ENCODE results near the gene TXNL4A. TPM values are rescaled to one million over a fixed set of nuclear protein-coding genes. Genes with fewer than 3 reads are reported as not detected.

The TXNL4A gene
- total RNA-seq, 2 experiments from 2014 or later: 55.0 to 55.7 TPM

DNA sequence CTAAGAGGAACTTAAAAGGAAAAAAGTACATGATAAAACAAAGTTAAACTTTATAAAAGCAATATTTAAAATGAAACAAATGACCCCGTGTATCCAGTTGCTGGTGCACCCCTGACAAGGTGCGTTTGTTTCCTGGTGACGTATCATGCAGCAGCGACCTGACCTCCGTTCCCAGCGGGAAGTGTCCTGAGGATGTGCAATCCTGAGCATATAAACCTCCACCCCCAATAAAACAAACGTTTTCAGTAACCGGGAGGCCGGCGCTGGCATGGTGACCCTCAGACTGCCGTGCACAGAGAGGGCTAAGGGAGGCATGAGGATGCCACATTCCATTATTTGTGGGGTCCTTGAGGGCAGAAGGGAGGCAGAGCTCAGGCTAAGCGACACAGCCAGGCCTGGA is 51.7 kb downstream of the TXNL4A start:
- H3K4me1 ChIP-seq (ENCODE audit: insufficient read depth, low read length): no peaks in the 10 kb centered on the region
- DNase-seq: no peak
- POLR2A ChIA-PET: no interaction called here
- Mint-ChIP-seq H3K9me3 (peaks cover 12% of the 10 kb centered on the region), H3K27ac (no peak overlapping the region), H3K36me3 (ENCODE audit: low read depth) (peaks cover 96% of the 10 kb centered on the region), H3K4me3 (no peak overlapping the region), H3K4me1 (ENCODE audit: low read depth) (peaks cover 13% of the 10 kb centered on the region), H3K27me3 (no peaks in the 10 kb centered on the region)
- H3K4me3 ChIP-seq (ENCODE audit: low read length): no peak overlapping the region
- CTCF ChIA-PET: no interaction called here
- H3K27ac ChIP-seq (ENCODE audit: low read depth in 1 of 2, low read length in 2 of 2): no peak overlapping the region
- ATAC-seq (ENCODE audit: poor library complexity): no peak
- H3K9me3 ChIP-seq (ENCODE audit: control insufficient read depth in 1 of 2, insufficient read depth in 1 of 2, low read length in 2 of 2): peaks cover 20 to 53% of the 10 kb centered on the region in 2 experiments
- intact Hi-C loops (cut with DNase I, micrococcal nuclease): no loop called here
- no peaks in the 10 kb centered on the region for H3K27me3 ChIP-seq (ENCODE audit: control insufficient read depth in 1 of 2, insufficient read depth in 2 of 2, low read length in 2 of 2)
- H3K36me3 ChIP-seq (ENCODE audit: insufficient read depth, low read length): peaks cover 38% of the 10 kb centered on the region
- TF ChIP-seq, protein P1, sequence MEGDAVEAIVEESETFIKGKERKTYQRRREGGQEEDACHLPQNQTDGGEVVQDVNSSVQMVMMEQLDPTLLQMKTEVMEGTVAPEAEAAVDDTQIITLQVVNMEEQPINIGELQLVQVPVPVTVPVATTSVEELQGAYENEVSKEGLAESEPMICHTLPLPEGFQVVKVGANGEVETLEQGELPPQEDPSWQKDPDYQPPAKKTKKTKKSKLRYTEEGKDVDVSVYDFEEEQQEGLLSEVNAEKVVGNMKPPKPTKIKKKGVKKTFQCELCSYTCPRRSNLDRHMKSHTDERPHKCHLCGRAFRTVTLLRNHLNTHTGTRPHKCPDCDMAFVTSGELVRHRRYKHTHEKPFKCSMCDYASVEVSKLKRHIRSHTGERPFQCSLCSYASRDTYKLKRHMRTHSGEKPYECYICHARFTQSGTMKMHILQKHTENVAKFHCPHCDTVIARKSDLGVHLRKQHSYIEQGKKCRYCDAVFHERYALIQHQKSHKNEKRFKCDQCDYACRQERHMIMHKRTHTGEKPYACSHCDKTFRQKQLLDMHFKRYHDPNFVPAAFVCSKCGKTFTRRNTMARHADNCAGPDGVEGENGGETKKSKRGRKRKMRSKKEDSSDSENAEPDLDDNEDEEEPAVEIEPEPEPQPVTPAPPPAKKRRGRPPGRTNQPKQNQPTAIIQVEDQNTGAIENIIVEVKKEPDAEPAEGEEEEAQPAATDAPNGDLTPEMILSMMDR (IDR thresholded peaks at IDR 0.05): no peak

DNA sequence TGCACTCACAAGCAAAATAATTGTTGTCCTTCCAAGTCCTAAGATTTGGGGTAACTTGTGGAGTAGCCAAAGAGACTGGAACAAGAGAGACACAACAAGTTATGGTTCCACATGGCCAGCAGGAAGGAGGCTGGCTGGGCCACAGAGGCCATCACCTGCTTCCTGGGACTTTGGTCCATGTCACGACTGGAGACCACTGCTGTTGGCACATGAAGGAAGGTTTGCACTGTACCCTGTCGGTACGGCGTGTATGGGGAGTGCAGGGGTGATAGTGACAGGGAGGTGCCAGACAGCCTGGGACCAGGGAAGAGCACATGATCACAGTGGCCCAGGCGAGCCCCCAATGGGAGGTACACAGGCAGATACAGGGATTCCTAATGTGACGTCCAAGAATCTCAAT is 52.4 kb downstream of the TXNL4A start:
- peaks cover 20 to 56% of the 10 kb centered on the region in 2 experiments for H3K9me3 ChIP-seq (ENCODE audit: control insufficient read depth in 1 of 2, insufficient read depth in 1 of 2, low read length in 2 of 2)
- peaks cover 18% of the 10 kb centered on the region for H3K9me3 Mint-ChIP-seq

DNA sequence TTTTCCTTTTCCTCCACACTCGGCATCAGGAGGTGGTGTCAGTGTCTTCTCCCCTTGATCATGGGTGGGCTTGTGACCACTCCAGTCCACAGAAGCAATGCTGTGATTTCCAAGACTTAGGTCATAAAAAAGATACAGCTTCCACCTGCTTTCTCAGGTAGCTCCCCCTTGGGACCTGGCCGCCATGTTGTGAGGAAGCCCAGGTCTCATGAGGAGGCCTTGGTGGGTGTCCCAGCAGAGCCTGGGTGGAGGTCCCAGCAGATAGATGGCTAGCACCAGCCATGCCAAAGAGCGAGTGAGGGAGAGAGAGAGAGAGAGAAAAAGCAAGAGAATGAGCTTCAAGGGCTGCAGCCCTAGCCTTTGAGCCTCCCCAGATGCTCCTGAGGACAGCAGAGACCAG is 52.9 kb downstream of the TXNL4A start:
- DNase-seq: no peak
- peaks cover 27% of the 10 kb centered on the region for H3K36me3 ChIP-seq (ENCODE audit: insufficient read depth, low read length)
- ChIA-PET POLR2A (no interaction called here), CTCF (no interaction called here)
- Mint-ChIP-seq H3K27me3 (no peaks in the 10 kb centered on the region), H3K36me3 (ENCODE audit: low read depth) (peaks cover 99% of the 10 kb centered on the region), H3K9me3 (peaks cover 18% of the 10 kb centered on the region), H3K27ac (no peak overlapping the region), H3K4me3 (no peak overlapping the region), H3K4me1 (ENCODE audit: low read depth) (peaks cover 13% of the 10 kb centered on the region)
- no peak overlapping the region for H3K27ac ChIP-seq (ENCODE audit: low read depth in 1 of 2, low read length in 2 of 2)
- TF ChIP-seq, protein P1 (IDR thresholded peaks at IDR 0.05): no peak
- no peaks in the 10 kb centered on the region for H3K4me1 ChIP-seq (ENCODE audit: insufficient read depth, low read length)
- no peaks in the 10 kb centered on the region for H3K27me3 ChIP-seq (ENCODE audit: control insufficient read depth in 1 of 2, insufficient read depth in 2 of 2, low read length in 2 of 2)
- peaks cover 23 to 56% of the 10 kb centered on the region in 2 experiments for H3K9me3 ChIP-seq (ENCODE audit: control insufficient read depth in 1 of 2, insufficient read depth in 1 of 2, low read length in 2 of 2)
- no peak for ATAC-seq (ENCODE audit: poor library complexity)
- no peak overlapping the region for H3K4me3 ChIP-seq (ENCODE audit: low read length)
- intact Hi-C loops (cut with DNase I, micrococcal nuclease): no loop called here

More for the DNA sequence above, 52.4 kb downstream of the TXNL4A start:
- no peak for DNase-seq
- peaks cover 96% of the 10 kb centered on the region for H3K36me3 Mint-ChIP-seq (ENCODE audit: low read depth)
- no peaks in the 10 kb centered on the region for H3K27me3 ChIP-seq (ENCODE audit: control insufficient read depth in 1 of 2, insufficient read depth in 2 of 2, low read length in 2 of 2)
- H3K4me3 ChIP-seq (ENCODE audit: low read length): no peak overlapping the region
- ChIA-PET POLR2A (no interaction called here), CTCF (no interaction called here)
- no peak overlapping the region for H3K27ac Mint-ChIP-seq
- H3K4me3 Mint-ChIP-seq: no peak overlapping the region
- TF ChIP-seq, protein P1 (IDR thresholded peaks at IDR 0.05): no peak
- no peaks in the 10 kb centered on the region for H3K27me3 Mint-ChIP-seq
- no peak overlapping the region for H3K27ac ChIP-seq (ENCODE audit: low read depth in 1 of 2, low read length in 2 of 2)
- peaks cover 31% of the 10 kb centered on the region for H3K36me3 ChIP-seq (ENCODE audit: insufficient read depth, low read length)
- no peak for ATAC-seq (ENCODE audit: poor library complexity)
- no peaks in the 10 kb centered on the region for H3K4me1 ChIP-seq (ENCODE audit: insufficient read depth, low read length)
- intact Hi-C loops (cut with DNase I, micrococcal nuclease): no loop called here
- peaks cover 13% of the 10 kb centered on the region for H3K4me1 Mint-ChIP-seq (ENCODE audit: low read depth)

Data from CD4-positive, alpha-beta T cell (primary cell).